ENCODE data around the gene LMTK2.

DNA sequence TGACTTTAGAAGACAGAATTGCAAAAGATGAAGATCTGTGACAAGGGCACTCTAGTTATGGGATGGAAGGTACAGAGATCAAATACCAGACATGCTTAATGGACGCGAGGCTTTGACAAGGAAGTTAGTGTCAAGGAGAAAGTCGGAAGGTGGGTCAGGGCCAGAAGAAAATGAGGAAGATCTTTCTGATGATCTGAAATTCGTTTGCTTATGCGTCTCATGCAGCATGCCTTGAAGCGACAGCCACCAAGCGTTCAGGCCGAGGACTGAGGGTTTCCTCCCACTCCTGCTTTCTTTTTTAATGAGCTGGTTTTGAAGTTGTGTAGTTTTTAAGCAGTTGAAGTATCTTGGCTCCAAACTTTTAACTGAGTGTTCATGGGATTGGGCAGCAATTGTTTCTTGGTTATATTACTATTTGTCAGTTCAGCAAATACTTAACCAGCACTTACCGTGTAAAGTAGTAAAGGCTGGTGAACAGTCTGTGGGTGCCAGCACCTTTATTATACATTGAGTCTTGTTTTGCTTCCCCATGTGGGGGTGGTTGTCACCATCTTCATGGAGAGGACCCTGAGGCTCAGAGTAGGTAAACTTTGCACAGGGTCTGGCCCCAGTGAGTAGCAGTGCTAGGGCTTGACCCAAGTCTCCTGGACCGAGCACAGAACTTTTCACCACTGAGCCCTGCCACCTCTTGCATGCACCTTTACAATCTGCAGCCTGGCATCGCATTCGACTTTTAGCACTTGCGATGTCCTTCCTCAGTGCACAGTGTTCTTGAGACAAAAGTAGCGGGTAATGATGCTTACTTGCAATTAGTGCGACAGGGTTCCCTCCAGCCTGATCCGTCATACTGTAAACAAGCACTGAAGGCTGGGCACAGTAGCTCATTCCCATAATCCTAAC lies 90.3 kb downstream of the LMTK2 start:
- TF ChIP-seq, protein P1, sequence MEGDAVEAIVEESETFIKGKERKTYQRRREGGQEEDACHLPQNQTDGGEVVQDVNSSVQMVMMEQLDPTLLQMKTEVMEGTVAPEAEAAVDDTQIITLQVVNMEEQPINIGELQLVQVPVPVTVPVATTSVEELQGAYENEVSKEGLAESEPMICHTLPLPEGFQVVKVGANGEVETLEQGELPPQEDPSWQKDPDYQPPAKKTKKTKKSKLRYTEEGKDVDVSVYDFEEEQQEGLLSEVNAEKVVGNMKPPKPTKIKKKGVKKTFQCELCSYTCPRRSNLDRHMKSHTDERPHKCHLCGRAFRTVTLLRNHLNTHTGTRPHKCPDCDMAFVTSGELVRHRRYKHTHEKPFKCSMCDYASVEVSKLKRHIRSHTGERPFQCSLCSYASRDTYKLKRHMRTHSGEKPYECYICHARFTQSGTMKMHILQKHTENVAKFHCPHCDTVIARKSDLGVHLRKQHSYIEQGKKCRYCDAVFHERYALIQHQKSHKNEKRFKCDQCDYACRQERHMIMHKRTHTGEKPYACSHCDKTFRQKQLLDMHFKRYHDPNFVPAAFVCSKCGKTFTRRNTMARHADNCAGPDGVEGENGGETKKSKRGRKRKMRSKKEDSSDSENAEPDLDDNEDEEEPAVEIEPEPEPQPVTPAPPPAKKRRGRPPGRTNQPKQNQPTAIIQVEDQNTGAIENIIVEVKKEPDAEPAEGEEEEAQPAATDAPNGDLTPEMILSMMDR (IDR thresholded peaks at IDR 0.05) = no peak
- TF ChIP-seq POLR2A (IDR thresholded peaks at IDR 0.05; ENCODE audit: low read depth) = no peak
- no peak for TF ChIP-seq EP300 (IDR thresholded peaks at IDR 0.05)
